CD4-positive, alpha-beta T cell treated with Interleukin-2 at 100 ng/mL for 4 hours (primary cell): Measurements from ENCODE around the gene FAM174C.
"Not testable (repeated sequence)": the region's sequence is repeated elsewhere in the genome, so short reads cannot be mapped to it uniquely, and the experiment has no call there.

Source experiments
- DNase-seq: peaks from one replicate; pipeline ENCODE4 v3.0.0-alpha.2; 2020; ENCODE audit warnings: low spot score

FAM174C gene

DNA sequence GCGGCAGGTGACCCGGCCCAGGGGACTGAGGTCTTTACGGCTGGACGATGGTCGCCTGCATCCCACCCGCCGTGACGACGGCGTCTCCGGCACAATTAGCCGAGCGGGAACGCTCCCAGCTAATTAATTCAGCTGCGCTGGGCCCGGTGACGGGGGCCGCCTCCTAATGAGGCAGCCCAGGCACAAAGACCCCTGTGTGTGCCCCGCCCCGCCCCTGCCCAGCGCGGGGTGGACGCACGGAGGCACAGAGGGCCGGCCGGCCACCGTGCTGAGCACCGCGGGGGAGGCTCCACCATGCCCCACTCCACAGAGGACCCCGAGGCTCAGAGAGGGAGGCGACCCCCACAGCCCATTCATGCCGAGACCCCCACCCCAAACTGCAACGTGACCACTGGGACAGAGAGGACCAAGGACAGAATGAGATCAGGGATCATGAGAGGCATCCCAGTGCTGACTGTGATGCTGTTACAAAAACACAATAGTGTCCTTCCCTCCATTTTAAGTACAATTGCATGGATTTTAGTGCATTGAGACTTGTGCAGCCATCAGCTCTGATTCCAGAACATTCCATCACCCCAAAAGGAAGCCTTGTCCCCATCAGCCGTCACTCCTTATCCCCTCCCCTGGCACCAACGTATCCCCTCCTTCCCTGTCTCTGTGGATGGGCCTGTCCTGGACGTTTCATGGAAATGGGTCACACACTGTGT lies 27.4 kb downstream of the FAM174C start:
- no peak for DNase-seq

DNA sequence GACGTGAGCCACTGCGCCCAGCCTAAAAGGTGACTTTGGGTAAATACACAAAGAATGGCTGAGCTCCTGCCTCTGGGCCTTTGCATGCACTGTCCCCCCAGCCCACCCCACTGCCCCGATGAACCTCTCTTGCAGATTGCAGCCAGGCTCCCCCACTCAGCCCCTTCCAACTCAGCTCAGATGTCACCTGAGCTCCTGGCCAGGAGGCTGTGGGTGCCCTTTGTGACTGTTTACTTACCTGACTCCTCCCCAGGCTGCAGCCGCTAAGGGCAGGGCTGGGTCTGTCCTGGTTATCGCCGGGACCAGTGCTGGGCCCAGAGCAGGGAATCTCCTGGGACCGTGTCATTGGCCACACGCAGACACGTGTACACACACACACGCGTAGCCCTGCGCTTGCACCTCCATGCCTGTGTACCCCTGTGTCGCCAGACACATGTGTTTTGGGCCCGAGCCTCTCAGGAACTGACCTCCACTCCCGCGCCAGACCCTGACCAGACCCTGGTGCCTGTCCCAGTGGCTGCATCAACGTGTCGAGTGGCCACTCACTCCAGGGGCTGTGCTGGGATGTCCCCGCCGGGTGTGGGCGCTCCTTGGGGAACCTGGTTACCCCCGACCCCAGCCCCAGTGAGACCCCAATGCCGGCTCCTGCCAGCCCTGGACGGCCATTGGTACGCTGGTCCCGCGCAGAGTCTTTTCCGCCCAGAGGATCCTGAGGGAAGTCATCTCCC lies 29.0 kb downstream of the FAM174C start:
- DNase-seq, result no peak

DNA sequence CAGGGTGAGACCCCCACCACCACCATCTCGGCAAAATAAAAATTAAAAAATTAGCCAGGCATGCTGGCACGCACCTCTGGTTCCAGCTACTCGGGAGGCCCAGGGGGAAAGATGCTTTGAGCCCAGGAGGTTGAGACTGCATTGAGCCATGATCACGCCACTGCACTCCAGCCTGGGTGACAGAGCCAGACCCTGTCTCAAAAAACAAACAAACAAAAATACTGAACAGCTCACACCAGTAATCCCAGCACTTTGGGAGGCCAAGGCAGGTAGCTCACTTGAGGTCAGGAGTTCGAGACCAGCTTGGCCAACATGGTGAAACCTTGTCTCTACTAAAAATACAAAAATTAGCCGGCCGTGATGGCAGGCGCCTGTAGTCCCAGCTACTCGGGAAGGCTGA lies 30.0 kb downstream of the FAM174C start:
- DNase-seq, result not testable (repeated sequence)

DNA sequence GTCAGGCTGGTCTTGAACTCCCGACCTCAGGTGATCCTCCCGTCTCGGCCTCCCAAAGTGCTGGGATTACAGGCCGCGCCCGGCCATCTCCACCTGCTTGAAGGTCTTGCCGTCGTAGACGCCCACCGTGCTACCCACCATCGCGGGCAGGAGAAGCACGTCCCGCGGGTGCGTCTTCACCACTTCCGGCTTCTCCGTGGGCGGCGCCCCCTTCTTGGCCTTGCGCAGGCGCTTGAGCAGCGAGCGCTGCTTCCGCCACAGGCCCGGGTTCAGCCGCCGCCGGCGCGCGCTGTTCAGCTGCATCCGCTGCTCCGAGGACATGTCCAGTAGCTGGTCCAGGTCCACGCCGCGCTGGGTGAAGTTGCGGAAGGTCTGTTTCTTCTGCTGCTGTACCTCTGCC lies 32.0 kb downstream of the FAM174C start:
- DNase-seq, result no peak

DNA sequence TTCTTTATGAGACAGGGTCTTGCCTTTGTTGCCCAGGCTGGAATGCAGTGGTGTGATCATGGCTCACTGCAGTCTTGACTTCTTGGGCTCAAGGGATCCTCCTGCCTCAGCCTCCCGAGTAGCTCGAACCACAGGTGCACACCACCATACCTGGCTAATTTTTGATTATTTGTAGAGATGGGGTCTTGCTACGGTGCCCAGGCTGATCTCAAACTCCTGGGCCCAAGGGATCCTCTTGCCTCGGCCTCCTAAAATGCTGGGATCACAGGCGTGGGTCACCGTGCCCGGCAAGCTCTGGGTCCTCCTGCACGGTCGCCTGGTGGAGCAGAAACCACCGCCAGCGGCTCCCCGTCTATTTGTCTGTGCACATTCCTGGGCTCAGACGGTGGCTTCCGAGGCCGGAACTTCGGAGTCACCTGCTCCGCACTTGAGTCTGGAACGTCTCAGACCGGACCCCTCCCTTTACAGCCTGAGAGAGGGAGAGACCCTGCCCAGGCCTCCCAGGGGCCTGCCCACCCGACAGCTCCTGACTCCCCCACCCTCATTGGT lies 32.5 kb downstream of the FAM174C start:
- DNase-seq, result no peak

DNA sequence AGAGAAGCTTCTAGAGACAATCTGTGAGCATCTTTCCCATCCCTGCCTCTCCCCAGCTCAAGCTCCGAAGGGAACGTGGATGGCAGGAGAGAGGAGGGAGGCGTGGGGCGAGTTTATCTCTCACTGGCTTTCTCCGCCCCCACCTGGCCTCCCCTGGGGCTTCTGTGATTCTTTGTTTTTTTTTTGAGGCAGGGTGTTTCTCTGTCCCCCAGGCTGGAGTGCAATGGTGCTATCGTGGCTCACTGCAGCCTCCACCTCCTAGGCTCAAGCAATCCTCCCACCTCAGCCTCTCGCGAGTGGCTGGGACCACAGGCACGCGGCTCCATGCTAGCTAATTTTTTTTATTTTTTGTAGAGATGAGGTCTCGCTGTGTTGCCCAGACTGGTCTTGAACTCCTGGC lies 33.4 kb downstream of the FAM174C start:
- no peak for DNase-seq

DNA sequence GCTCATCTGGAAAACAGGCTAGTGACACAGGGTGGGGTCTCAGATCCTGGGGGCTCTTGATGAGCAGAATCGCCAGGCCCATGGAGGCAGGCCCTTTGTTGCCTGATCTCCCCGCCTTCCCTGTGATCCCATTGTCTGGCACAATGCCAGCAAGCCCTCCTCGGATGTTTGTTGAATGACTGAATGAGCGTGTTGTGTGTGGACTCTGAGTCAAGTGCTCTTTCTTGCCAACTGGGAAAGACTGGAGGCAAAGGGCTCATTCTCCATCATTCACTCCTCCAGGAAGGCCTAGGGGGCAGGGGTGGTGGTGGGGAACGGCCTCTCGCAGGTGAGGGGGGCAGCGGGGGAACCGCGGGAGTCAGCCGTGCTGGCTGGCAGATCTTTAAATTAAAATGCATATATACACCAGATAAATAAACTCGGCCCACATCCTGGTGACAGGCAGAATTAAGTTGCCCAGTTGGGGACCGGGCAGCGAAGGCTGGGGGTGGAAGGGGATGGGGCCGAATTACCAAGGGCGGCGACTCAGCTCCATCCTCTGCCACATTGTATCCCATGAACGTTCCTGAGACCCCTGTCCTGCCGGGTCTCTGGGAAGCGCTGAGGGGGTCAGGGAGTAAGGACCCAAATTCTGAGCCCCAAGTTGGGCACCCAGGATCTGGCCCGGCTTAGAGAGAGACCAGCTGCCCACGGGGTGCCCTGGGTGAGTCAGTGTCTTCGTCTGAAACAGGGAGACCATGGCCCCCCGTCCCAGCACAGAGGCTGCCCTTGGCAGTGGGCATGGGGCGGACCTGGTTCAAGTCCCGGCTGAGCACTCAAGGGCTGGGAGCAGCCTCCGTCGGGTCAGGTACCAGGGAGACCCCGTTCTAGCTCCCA lies 34.9 kb downstream of the FAM174C start:
- DNase-seq, result no peak

DNA sequence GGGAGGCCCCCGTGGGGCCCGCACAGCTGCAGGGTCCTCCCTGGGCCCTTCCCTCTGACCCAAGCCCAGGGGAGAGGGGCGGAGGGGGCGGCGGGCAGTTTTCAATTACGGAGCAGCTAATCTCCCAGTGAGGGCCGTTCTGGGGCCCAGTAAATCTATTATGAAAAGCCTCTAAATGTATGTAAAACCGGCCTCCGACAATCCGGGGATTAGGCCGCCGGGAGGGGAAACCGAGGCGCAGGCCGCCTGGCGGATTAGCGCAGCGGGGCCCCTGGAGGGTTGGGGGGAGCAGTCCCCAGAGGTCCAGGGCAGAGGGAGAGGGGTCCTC lies 35.5 kb downstream of the FAM174C start:
- DNase-seq, result no peak

DNA sequence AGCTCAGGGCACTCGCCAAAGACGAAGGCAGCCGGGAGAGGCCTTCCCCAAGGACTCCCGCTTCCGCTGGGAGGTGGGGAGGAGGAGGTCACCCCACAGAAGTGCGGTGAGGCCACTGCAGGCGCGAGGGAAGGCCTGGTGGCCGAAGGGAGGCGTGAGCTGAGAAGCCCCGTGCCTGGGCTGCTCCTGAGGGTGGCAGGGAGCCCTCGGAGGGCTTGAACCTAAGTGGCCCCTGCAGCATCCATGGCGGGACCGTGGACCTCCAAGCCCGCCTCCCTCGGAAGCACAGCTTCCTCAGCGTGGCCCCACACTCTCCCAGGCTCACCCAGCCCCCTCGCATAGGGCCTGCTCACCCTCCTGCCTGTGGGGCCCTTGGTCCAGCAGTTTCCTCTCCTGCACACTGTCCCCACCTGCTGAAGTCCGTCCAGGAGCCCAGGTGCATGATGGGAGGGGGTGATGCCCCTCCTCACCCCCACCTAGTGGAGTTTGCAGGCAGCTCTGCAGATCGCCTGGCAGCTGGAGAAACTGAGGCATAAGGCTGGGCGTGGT lies 36.3 kb downstream of the FAM174C start:
- DNase-seq, result no peak

DNA sequence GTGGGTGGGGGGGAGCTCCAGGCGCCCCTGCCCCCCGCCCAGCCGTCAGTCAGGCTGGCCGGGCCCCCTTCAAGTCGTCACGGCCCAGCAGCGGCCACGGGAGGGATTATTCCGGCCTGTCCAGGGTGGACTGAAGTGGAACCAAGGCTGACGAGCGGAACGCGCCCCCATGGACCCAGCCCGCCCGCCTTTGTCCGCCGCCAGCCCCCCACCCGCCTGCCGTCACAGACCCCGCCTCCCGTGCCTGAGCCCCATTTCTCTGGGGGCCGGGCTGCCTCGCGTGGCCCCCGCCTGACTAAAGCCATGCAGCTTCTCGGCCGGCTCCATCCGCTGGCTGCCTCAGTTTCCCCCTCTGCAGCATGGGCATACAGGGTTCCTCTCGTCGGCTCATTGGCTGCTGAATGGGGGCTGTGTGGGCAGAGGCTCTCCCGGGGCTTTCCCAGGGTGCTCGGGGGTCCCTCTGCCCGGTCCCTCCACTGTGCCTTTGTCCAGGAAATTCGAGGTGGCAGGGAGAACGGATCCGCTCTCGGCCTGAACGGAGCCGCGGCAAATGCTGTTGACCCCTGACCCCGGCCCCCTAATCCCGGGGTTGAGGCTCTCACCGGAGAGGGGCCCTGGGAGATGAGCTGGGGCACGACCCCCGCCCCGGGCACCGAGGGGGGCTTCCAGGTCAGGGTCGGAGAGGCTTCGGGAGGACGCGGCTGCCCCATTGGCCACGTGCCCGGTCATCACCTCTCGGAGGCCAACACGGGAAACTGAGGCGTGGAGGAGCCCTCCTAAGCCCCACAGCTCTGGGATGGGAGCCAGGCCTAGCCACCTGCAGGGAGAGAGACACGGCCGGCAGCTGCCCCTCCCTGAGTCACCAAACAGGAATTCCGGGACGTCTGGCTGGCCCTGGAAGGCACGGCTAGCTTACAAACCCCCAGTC lies 37.7 kb downstream of the FAM174C start:
- DNase-seq, result no peak

DNA sequence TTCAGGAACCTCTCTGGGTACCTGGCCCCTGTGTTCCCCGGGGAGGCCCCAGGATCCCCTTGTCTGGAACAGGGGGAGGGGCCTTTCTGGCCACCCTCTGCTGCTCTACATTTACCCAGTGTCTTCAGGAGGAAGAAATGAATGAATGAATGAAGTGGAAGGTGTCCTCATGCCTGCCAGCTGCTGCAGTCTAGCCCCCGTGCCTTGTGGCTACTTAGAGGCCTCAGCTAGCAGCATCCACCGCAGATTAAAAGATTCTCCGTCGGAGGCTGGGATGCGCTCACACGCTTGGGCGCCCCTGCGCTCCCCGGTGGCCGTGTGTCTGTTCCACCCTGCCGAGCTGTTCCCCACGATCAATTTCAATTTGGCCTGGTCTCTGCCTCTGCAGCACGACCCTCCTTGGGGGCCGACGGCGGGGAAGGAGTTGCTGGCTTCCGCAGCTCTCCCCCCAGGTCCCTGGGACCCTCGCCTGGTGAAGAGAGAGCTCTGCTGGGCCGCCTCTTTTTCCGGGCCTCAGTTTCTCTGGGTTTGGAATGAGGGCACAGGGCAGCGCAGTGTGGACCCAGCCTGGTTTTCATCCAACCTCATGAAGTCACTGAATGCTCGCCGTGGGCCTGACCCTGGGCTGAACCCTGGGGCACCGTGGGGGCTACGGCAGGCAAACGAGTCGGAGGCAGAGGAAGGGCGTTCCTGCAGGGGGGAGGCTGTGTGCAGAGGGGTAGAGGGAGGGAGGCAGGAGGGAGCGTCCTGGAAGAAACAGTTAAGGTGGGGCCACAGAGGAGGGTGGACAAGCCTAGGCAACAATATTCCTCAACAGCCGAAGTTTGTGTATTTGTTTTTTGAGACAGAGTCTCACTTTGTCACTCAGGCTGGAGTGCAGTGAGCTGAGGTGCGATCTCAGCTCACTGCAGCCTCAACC lies 38.6 kb downstream of the FAM174C start:
- no peak for DNase-seq

DNA sequence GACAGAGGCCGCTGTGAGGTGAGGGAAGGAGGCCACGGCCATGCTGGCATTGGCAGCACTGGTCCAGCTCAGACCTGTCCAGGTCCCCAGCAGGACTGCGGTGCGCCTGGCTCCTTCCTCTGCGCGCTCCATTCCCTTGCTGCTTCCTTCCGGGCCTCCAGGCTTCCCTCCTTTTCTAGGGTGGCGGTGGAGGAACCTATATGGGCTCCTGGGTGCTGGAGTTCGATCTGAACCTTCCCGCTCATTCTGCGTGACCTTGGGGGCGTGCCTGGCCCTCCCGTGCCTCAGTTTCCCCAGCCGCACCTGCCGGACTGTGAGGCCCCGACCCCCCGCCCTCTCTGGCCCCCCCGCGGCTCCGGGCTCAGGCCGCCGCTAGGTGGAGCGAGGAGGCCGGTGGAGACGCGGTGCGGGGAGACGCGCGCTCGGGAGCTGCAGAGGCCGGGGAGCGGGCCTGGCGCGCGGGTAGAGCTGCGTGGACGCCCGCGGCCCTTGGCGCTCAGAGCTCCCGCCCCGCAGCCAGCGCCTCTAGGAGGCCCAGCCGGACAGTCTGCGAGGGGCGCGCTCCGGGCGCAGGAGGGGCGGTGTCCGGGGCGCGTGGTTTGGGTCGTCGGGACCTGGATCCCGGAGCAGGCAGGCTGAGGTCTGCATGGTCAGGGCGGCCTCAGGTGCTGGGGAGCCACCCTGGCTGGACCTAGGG lies 40.3 kb downstream of the FAM174C start:
- no peak for DNase-seq

DNA sequence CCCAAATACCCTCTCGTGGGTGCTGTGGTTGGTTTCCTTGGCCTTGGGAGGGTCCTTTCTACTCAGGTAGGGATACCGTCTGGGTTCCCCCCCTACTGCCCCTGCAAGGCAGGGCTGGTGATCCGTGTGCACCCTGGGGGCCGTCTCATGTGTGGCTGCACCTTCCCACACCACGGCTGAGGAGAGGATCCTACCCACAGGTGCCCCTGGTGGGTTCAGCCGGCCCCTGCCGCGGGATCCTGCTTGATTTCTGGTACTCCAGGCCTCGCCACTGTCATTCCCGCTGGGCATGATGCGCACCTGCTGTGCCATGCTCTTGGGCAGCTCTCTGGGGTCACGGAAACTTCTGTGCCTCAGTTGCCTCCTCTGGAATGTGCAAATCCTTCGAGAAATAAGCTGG lies 41.1 kb downstream of the FAM174C start:
- no peak for DNase-seq

DNA sequence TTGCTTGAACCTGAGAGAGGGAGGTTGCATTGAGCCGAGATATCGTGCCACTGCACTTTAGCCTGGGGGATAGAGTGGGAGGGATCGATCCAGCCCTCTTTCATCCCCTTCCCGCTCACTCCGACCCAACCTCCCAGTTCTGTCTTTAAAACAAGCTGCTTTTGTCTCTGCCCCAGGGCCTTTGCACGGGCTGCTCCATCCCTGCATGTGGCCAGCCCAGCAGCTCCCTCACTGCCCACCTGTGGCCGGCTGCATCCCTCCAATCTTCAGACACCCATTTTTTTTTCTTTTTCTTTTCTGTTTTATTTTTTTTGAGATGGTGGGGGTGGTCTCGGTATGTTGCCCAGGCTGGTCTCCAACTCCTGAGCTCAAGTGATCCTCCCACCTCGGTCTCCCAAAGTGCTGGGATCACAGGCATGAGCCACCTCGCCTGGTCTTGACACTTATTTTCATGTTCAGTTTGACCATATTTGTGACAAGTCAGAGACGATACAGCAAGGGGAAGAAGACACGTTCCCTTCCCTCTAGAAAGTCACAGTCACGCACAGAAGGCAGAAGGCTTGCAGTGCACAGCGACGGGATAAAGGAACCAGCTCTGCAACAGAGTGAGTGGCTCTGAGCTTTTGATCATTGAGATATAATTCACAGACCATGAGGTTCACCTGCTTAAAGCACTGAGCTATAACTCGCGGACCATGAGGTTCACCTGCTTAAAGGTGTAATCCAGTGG lies 42.1 kb downstream of the FAM174C start:
- DNase-seq, result no peak

DNA sequence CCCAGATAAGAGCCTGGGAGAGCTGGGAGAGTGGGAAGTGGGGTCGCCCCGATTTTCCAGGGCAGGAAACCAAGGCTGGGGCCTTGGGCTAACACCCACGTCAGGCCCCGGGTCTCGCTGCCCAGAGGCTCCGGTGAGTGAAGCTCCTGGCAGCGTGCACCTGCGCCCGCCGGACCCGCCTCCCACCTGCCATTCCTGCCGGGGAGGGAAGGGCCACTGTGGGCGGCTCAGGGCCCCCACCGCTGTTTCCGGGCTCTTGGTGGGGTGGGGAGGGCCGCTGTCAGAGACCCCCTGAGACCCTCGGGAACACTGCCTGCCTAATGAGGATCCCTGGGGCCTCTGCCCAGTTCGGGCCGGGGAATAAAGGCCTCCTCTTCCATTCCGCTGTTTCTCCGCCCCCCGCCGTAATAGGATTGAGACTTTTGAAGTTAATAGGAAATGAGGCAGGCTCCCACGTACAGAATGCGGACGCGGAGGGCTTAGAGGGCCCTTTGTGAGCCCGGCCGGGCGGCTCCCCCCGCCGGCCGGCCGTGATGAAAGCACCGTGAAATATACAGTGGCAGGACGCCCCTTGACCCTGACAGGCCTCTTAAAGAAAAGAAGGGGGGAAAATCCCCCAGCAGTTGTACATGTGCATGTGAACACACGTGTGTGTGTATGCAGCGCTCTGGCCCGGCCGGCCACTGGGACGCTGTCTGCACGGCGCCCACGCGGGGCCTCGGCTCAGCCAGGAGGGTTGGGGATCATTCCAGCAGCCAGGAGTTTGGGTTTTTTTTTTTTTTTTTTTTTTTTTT lies 43.5 kb downstream of the FAM174C start:
- DNase-seq, result no peak

DNA sequence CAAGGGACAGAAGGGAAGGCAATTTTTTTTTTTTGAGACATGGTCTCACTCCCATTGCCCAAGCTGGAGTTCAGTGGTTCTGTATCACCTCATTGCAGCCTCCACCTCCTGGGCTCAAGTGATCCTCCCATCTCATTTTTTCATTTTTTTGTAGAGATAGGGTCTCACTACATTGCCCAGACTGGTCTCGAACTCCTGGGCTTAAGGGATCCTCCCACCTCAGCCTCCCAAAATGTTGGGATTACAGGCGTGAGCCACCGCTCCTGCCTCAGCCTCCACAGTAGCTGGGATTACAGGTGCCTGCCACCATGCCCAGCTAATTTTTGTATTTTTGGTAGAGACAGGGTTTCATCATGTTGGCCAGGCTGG lies 44.9 kb downstream of the FAM174C start:
- DNase-seq, result not testable (repeated sequence)

DNA sequence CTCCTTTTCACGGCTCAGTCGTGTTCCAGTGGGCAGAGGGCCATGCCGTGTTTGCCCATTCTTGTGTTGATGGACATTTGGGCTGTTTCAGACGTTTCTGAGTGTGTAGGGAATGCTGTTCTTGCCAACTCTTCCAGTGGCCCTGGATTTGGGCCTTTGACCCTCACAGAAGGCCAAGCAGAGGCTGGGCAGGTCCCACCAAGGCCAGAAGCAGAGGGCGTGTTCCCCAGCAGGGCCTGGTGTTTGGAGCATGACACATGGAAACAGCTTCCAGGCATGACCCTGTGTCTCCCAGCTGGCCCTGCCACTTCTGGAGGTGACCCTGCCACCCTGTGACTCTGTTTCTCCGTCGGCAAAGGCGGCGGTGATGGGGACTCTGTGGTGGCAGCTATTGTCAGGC lies 46.2 kb downstream of the FAM174C start:
- no peak for DNase-seq
